GM23248 (cell line): ENCODE measurements around the gene KCNQ1OT1.

Experiments
- EZH2 ChIP-seq: fragments of 200-600 bp; sonication (generic); IDR thresholded peaks from 2 replicates; pipeline ENCODE4 v1.6.1; 2018; ENCODE audit warnings: antibody characterized with exemption, mild to moderate bottlenecking; ENCODE audit not compliant: insufficient read depth, poor library complexity, severe bottlenecking
- EZH2phosphoT487 ChIP-seq: fragments of 200-600 bp; sonication (generic); IDR thresholded peaks from 2 replicates; pipeline ENCODE4 v1.6.1; 2018; ENCODE audit warnings: antibody characterized with exemption, moderate library complexity, mild to moderate bottlenecking, low read depth; ENCODE audit not compliant: insufficient read depth

GRCh38 chr11:2711161-2711560 is 11.4 kb upstream of the KCNQ1OT1 start:
- no peak for TF ChIP-seq EZH2
- no peak for TF ChIP-seq EZH2phosphoT487
